Measurements from ENCODE around the gene RANBP3. TPM values are rescaled to one million over a fixed set of nuclear protein-coding genes. Genes with fewer than 3 reads are reported as not detected.
A peak's percentile ranks its signal among the peaks of the same experiment; 100 is the strongest.
"Not testable (repeated sequence)": the region's sequence is repeated elsewhere in the genome, so short reads cannot be mapped to it uniquely, and the experiment has no call there.

Gene RANBP3
- total RNA-seq, 1 donor from 2014 or later: 77.8 TPM

DNA sequence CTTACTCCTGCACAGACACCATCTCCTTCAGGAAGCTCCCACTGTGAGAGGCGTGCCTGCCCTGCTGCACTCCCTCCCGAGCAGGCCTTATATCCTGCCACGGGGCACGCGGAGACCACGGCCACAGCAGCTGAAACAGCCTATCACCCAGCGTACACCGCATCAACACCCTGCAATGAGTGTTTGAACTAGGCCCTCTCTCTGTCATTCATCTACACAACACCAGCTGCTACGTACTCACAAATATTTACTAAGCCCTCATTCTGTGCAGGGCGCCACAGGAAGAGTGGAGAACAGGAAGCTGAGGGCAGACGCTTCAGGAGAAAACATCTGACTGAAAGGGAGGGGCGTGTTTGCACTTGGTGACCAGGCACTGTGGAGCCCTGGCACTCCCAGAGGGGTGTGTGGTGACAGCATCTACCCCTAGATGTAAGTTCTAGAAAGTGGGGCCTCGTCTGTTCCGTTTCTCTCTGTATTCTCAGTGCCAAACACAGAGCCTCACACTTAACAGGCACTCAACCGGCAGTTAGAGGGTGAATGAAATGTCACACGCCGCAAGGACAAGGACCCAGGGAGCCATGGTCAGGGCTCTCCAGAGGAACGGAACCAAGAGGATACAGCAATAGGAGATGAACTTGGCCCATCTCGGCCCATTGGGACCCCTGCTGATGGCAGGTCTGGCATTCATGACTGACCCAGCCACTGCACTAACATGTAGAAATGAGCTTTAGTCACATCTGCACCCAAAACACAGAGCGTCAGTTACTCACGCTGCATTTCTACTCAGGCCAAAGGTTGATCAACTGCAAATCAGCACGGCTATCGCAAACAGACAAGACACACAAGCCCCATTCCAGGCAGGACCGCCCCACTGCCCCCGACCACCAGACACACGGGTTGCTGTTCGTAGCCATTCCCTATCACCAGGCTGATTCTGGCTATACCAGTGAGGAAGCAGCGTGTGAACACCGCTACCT is 15.7 kb downstream of the RANBP3 start:
- H3K4me3 ChIP-seq: no peak overlapping the region
- no peak overlapping the region for H2AFZ ChIP-seq (replicated peaks)
- Mint-ChIP-seq H3K4me3 (peak overlapping the region; percentile 71), H3K27ac (peak overlapping the region; percentile 83), H3K27me3 (ENCODE audit: insufficient read depth, low read depth) (peaks cover 4% of the 10 kb centered on the region), H3K36me3 (no peaks in the 10 kb centered on the region), H3K4me1 (peaks cover 54% of the 10 kb centered on the region), H3K9me3 (no peaks in the 10 kb centered on the region)
- peaks cover 100% of the 10 kb centered on the region for H3K79me2 ChIP-seq (ENCODE audit: low read depth)
- H3K36me3 ChIP-seq: no peaks in the 10 kb centered on the region
- DNase-seq (ENCODE audit: low spot score): no peak
- no peak overlapping the region for H3K27ac ChIP-seq
- TF ChIP-seq EZH2 (IDR thresholded peaks at IDR 0.05) (no peak), EZH2phosphoT487 (IDR thresholded peaks at IDR 0.05) (no peak)
- TF ChIP-seq, protein P1, sequence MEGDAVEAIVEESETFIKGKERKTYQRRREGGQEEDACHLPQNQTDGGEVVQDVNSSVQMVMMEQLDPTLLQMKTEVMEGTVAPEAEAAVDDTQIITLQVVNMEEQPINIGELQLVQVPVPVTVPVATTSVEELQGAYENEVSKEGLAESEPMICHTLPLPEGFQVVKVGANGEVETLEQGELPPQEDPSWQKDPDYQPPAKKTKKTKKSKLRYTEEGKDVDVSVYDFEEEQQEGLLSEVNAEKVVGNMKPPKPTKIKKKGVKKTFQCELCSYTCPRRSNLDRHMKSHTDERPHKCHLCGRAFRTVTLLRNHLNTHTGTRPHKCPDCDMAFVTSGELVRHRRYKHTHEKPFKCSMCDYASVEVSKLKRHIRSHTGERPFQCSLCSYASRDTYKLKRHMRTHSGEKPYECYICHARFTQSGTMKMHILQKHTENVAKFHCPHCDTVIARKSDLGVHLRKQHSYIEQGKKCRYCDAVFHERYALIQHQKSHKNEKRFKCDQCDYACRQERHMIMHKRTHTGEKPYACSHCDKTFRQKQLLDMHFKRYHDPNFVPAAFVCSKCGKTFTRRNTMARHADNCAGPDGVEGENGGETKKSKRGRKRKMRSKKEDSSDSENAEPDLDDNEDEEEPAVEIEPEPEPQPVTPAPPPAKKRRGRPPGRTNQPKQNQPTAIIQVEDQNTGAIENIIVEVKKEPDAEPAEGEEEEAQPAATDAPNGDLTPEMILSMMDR (IDR thresholded peaks at IDR 0.05): no peak
- no peaks in the 10 kb centered on the region for H3F3A ChIP-seq (ENCODE audit: low read depth)
- H3K4me1 ChIP-seq: peaks cover 13% of the 10 kb centered on the region
- H3K9me3 ChIP-seq (ENCODE audit: low read depth): no peaks in the 10 kb centered on the region
- no peak overlapping the region for H3K9ac ChIP-seq
- H3K4me2 ChIP-seq: no peak overlapping the region
- no peaks in the 10 kb centered on the region for H3K27me3 ChIP-seq
- peaks cover 100% of the 10 kb centered on the region for H4K20me1 ChIP-seq (ENCODE audit: low read depth)

DNA sequence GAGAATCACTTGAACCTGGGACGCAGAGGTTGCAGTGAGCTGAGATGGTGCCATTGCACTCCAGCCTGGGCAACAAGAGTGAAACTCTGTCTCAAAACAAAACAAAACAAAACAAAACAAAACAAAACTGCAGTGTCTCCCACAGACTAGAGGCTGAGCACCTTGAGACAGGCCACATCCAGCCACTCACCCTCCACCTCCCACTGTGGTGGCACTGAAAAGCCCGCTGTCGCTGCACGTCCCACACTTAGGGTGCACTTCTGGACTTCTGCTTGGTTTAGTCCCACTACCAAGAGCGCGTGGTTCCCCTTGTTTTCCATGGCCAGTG is 16.3 kb downstream of the RANBP3 start:
- peak overlapping the region; percentile 71 for H3K4me3 Mint-ChIP-seq

GRCh38 chr19:5960005-5961001 is 17.6 kb downstream of the RANBP3 start:
- TF ChIP-seq EZH2 (IDR thresholded peaks at IDR 0.05) (no peak), EZH2phosphoT487 (IDR thresholded peaks at IDR 0.05) (no peak)
- TF ChIP-seq, protein P1 (IDR thresholded peaks at IDR 0.05): no peak
- Histone ChIP-seq H3K27ac (no peak overlapping the region), H3K4me1 (peaks cover 24% of the 10 kb centered on the region)

More for the DNA sequence above, 16.3 kb downstream of the RANBP3 start:
- not testable (repeated sequence) for H3K9me3 Mint-ChIP-seq; DNase-seq (ENCODE audit: low spot score); H2AFZ ChIP-seq (replicated peaks); H3K36me3 ChIP-seq; H3K9me3 ChIP-seq (ENCODE audit: low read depth); H3F3A ChIP-seq (ENCODE audit: low read depth); H3K4me3 ChIP-seq; H3K27ac ChIP-seq; H3K36me3 Mint-ChIP-seq; H3K27me3 ChIP-seq; H3K27me3 Mint-ChIP-seq (ENCODE audit: insufficient read depth, low read depth); H3K4me2 ChIP-seq; H3K9ac ChIP-seq
- Histone ChIP-seq H3K79me2 (ENCODE audit: low read depth) (peaks cover 100% of the 10 kb centered on the region), H4K20me1 (ENCODE audit: low read depth) (peaks cover 100% of the 10 kb centered on the region), H3K4me1 (peaks cover 18% of the 10 kb centered on the region)
- Mint-ChIP-seq H3K4me1 (peaks cover 55% of the 10 kb centered on the region), H3K27ac (peak overlapping the region; percentile 83)

More at GRCh38 chr19:5960005-5961001, 17.6 kb downstream of the RANBP3 start:
- Mint-ChIP-seq H3K27me3 (ENCODE audit: insufficient read depth, low read depth) (peaks cover 4% of the 10 kb centered on the region), H3K4me1 (peaks cover 63% of the 10 kb centered on the region), H3K4me3 (no peak overlapping the region), H3K9me3 (no peaks in the 10 kb centered on the region), H3K27ac (peak overlapping the region; percentile 1), H3K36me3 (no peaks in the 10 kb centered on the region)
- Histone ChIP-seq H3K27me3 (no peaks in the 10 kb centered on the region), H2AFZ (replicated peaks) (no peak overlapping the region), H3K79me2 (ENCODE audit: low read depth) (peaks cover 100% of the 10 kb centered on the region), H4K20me1 (ENCODE audit: low read depth) (peaks cover 100% of the 10 kb centered on the region), H3K36me3 (no peaks in the 10 kb centered on the region), H3K4me2 (no peak overlapping the region), H3F3A (ENCODE audit: low read depth) (peaks cover 3% of the 10 kb centered on the region), H3K9me3 (ENCODE audit: low read depth) (no peaks in the 10 kb centered on the region), H3K9ac (no peak overlapping the region), H3K4me3 (no peak overlapping the region)
- DNase-seq (ENCODE audit: low spot score): no peak

Data from neural progenitor cell (in vitro differentiated cells).